GM12878 (cell line): ENCODE measurements around the gene CREB3. TPM values are rescaled to one million over a fixed set of nuclear protein-coding genes. Genes with fewer than 3 reads are reported as not detected.

ENCODE experiments used
- ATAC-seq: fragments of 200-7000 bp; cut with Tn5 transposase; 3 replicates; pipeline ENCODE4 v1.9.1; 2020; ENCODE audit warnings: mild to moderate bottlenecking, moderate library complexity
- BruUV-seq: library from RNA; stranded (reverse); fragments of 400-500 nt; replicated peaks from 2 replicates; lab custom pipeline; 2021; lab: Mats Ljungman, UMichigan
- CTCF ChIA-PET: fragments of 300-600 bp; sonication (Branson Sonifier 250); formaldehyde crosslinking; extraction: SDS; loops from one replicate; lab custom pipeline; 2021; ENCODE audit warnings: inconsistent platforms; lab: Yijun Ruan, JAX
- POLR2A ChIA-PET: fragments of 350-600 bp; formaldehyde crosslinking; extraction: SDS; loops from one replicate; lab custom pipeline; 2021; ENCODE audit warnings: inconsistent platforms; lab: Charles Lee
- RAD21 ChIA-PET: fragments of 300-600 bp; sonication (Branson Sonifier 250); formaldehyde crosslinking; loops from one replicate; lab custom pipeline; 2023; ENCODE audit warnings: antibody characterized with exemption; ENCODE audit not compliant: unreplicated experiment; lab: Charles Lee
- SMC1A ChIA-PET: fragments of 300-600 bp; sonication (Branson Sonifier 250); formaldehyde crosslinking; loops from one replicate; lab custom pipeline; 2023; ENCODE audit not compliant: unreplicated experiment, uncharacterized antibody; lab: Charles Lee
- DNase-seq: peaks from one replicate; pipeline ENCODE4 v3.0.0-alpha.2; 2011; ENCODE audit warnings: low read depth, low spot score
- FAIRE-seq: peaks from 3 replicates; lab custom pipeline; 2011; peaks lifted over from hg19 to GRCh38; lab: Jason Lieb, UNC
- H2AFZ ChIP-seq: 2 replicates; pipeline ENCODE4 v1.6.0; 2011; ENCODE audit warnings: low read depth, low read length, control low read depth; ENCODE audit not compliant: control insufficient read depth
- H3K27ac ChIP-seq: 2 replicates; pipeline ENCODE4 v1.5.1; 2011; ENCODE audit warnings: control low read depth; ENCODE audit not compliant: control insufficient read depth, insufficient read depth
- H3K27me3 ChIP-seq, 2 experiments: replicated peaks in 1 of 2; 2 replicates each; pipeline versions ENCODE4 v1.6.0 to v1.6.1; 2011; ENCODE audit warnings: low read length in 1 of 2; ENCODE audit not compliant: control insufficient read depth in 2 of 2, insufficient read depth in 2 of 2
- H3K36me3 ChIP-seq, 2 experiments: 2 replicates each; pipeline ENCODE4 v1.5.1; 2011; ENCODE audit warnings: low read length in 1 of 2; ENCODE audit not compliant: control insufficient read depth in 2 of 2, insufficient read depth in 2 of 2
- H3K4me1 ChIP-seq: 2 replicates; pipeline ENCODE4 v1.6.1; 2011; ENCODE audit warnings: mild to moderate bottlenecking, low read length, moderate library complexity, mixed read lengths; ENCODE audit not compliant: control insufficient read depth, insufficient read depth
- H3K4me2 ChIP-seq: 2 replicates; pipeline ENCODE4 v1.6.0; 2011; ENCODE audit warnings: control low read depth; ENCODE audit not compliant: control insufficient read depth, insufficient read depth
- H3K4me3 ChIP-seq: fragments of 200-600 bp; sonication (generic); 2 replicates; pipeline ENCODE4 v1.5.1; 2016
- H3K79me2 ChIP-seq: 2 replicates; pipeline ENCODE4 v1.6.0; 2011; ENCODE audit warnings: low read length; ENCODE audit not compliant: control insufficient read depth, insufficient read depth
- H3K9ac ChIP-seq: 2 replicates; pipeline ENCODE4 v1.8.0; 2011; ENCODE audit warnings: low read length, control low read depth, mixed read lengths; ENCODE audit not compliant: control insufficient read depth, insufficient read depth
- H3K9me3 ChIP-seq: replicated peaks from 3 replicates; pipeline ENCODE4 v1.5.1; 2011; ENCODE audit warnings: mild to moderate bottlenecking, low read length; ENCODE audit not compliant: control insufficient read depth, insufficient read depth
- H4K20me1 ChIP-seq: 2 replicates; pipeline ENCODE4 v1.6.0; 2011; ENCODE audit not compliant: control insufficient read depth, insufficient read depth
- ATF7 ChIP-seq: fragments of 450-650 bp; IDR thresholded peaks from 2 replicates; pipeline ENCODE4 v1.6.1; 2016; ENCODE audit warnings: low read depth, mild to moderate bottlenecking
- BRCA1 ChIP-seq: IDR thresholded peaks from 2 replicates; pipeline ENCODE4 v1.6.1; 2011; ENCODE audit warnings: low read depth, low read length, improper control_type of control experiment
- CBX3 ChIP-seq: fragments of 200-600 bp; sonication (generic); IDR thresholded peaks from 2 replicates; pipeline ENCODE4 v1.6.1; 2016; ENCODE audit warnings: low read depth, borderline replicate concordance
- CBX5 ChIP-seq: sonication (generic); IDR thresholded peaks from 2 replicates; pipeline ENCODE4 v1.6.1; 2016; ENCODE audit warnings: low read depth, moderate library complexity, mild to moderate bottlenecking, inconsistent platforms
- HDGF ChIP-seq: fragments of 450-650 bp; IDR thresholded peaks from 2 replicates; pipeline ENCODE4 v1.6.1; 2016; ENCODE audit warnings: antibody characterized with exemption
- IKZF2 ChIP-seq, 2 experiments: fragments of 450-650 bp; IDR thresholded peaks; 2 replicates each; pipeline ENCODE4 v1.6.1; 2017; ENCODE audit warnings: mild to moderate bottlenecking in 2 of 2, moderate library complexity in 2 of 2
- PAX5 ChIP-seq: IDR thresholded peaks from 2 replicates; pipeline ENCODE4 v1.6.1; 2011; ENCODE audit warnings: low read depth, low read length, borderline replicate concordance
- PKNOX1 ChIP-seq: fragments of 450-650 bp; IDR thresholded peaks from 2 replicates; pipeline ENCODE4 v1.6.1; 2016; ENCODE audit warnings: mild to moderate bottlenecking
- RAD21 ChIP-seq: IDR thresholded peaks from 2 replicates; pipeline ENCODE4 v1.6.1; 2011; ENCODE audit warnings: mild to moderate bottlenecking, low read depth, low read length, moderate library complexity; ENCODE audit not compliant: insufficient read depth
- RB1 ChIP-seq: fragments of 450-650 bp; formaldehyde crosslinking; IDR thresholded peaks from 2 replicates; pipeline ENCODE4 v1.6.1; 2017; ENCODE audit warnings: mild to moderate bottlenecking, borderline replicate concordance
- RCOR1 ChIP-seq: conservative IDR thresholded peaks from 2 replicates; pipeline ENCODE4 v1.6.1; 2012; ENCODE audit warnings: low read depth, low read length, improper control_type of control experiment
- SIX5 ChIP-seq: IDR thresholded peaks from 2 replicates; pipeline ENCODE4 v1.6.1; 2011; ENCODE audit warnings: mild to moderate bottlenecking, low read depth, low read length, moderate library complexity; ENCODE audit not compliant: severe bottlenecking
- SUPT20H ChIP-seq: IDR thresholded peaks from 2 replicates; pipeline ENCODE4 v1.6.1; 2011; ENCODE audit warnings: low read depth, mild to moderate bottlenecking, low read length, moderate library complexity, borderline replicate concordance; ENCODE audit not compliant: control insufficient read depth
- TARDBP ChIP-seq: IDR thresholded peaks from 2 replicates; pipeline ENCODE4 v1.6.1; 2016; ENCODE audit warnings: borderline replicate concordance
- TCF12 ChIP-seq: IDR thresholded peaks from 2 replicates; pipeline ENCODE4 v1.6.1; 2011; ENCODE audit warnings: low read depth, mild to moderate bottlenecking, low read length
- ZBTB4 ChIP-seq: fragments of 450-650 bp; formaldehyde crosslinking; IDR thresholded peaks from 2 replicates; pipeline ENCODE4 v1.4.0; 2022; ENCODE audit warnings: mild to moderate bottlenecking, moderate library complexity
- WGBS: methylation state at CpG from one replicate; pipeline ENCODE4 v1.1.6; 2016; ENCODE audit warnings: low lambda C conversion rate; ENCODE audit not compliant: insufficient replicate concordance, insufficient coverage; ENCODE audit errors: missing lambda C conversion rate; 5-methylcytosine and 5-hydroxymethylcytosine counted together
- in situ Hi-C: fragments of 300-500 bp; cut with MboI; formaldehyde crosslinking; loops from 9 replicates; pipeline ENCODE4 v1.14.3; 2018; ENCODE audit warnings: mixed read lengths
- intact Hi-C: fragments of 100-400 bp; cut with micrococcal nuclease; formaldehyde crosslinking; loops from one replicate; pipeline ENCODE4 v1.14.2; 2022; ENCODE audit not compliant: unreplicated experiment
- polyA plus RNA-seq, 11 experiments: library from polyadenylated mRNA; depleted of rRNA in 4 of 11; unstranded in 6 of 11; stranded (reverse) in 5 of 11; fragments of >200 nt; fragmentation: Nextera tagmentation in 4 of 11; fragmentation: Illumina TruSeq in 1 of 11; extraction: Ambion mirVana in 4 of 11; extraction: Trizol in 1 of 11; gene quantifications; 1 replicate in 1 of 11; 2 replicates in 10 of 11; pipeline versions ENCODE4 v1.2.1 to v1.2.3, GENCODE V29; 2011 to 2016; ENCODE audit warnings: inconsistent platforms in 2 of 11, missing spikeins in 2 of 11, low read depth in 1 of 11
- total RNA-seq, 4 experiments: library from RNA; depleted of rRNA in 3 of 4; stranded (reverse); fragments of >200 nt in 3 of 4; fragmentation: Illumina TruSeq in 1 of 4; extraction: Trizol in 1 of 4; gene quantifications; 2 replicates each; pipeline versions ENCODE4 v1.2.1 to v1.2.3, GENCODE V29; 2013 to 2021
- TF ChIP-seq, protein P1 (sequence below): IDR thresholded peaks from 2 replicates; pipeline ENCODE4 v1.6.1; 2012; ENCODE audit warnings: low read depth, low read length, improper control_type of control experiment
- TF ChIP-seq, protein P2 (sequence below): fragments of 450-650 bp; IDR thresholded peaks from 2 replicates; pipeline ENCODE4 v1.6.1; 2017; ENCODE audit warnings: borderline replicate concordance

CREB3 gene
- total and polyA plus RNA-seq, 10 of the 15 experiments (the other 5 are each of a cell fraction or from before 2014, with no cell fraction given) = 9.8 to 38.9 (median 19.8) TPM

GRCh38 chr9:35748858-35749514, 16.5 kb downstream of the CREB3 start, which contains the start of the genes GBA2 and RGP1:
Gene GBA2 (minus strand): TSS chr9:35749228. CDS start chr9:35748704, 524 bp downstream.
Gene RGP1 (plus strand): TSS chr9:35749287. CDS start chr9:35749756, 469 bp downstream.
- Histone ChIP-seq H3K79me2 (peaks cover 49% of the 10 kb centered on the region), H3K27me3 (no peaks in the 10 kb centered on the region), H3K4me1 (peaks cover 4% of the 10 kb centered on the region), H3K9me3 (no peaks in the 10 kb centered on the region), H4K20me1 (no peaks in the 10 kb centered on the region; the same call in 1 of the 2 replicates), H3K36me3 (peaks cover 7 to 25% of the 10 kb centered on the region in 2 experiments), H3K9ac (peak within 1 kb of the TSS; percentile 82), H3K27ac (peak within 1 kb of the TSS; percentile 75), H3K4me3 (peak within 1 kb of the TSS; percentile 99), H3K4me2 (peak within 1 kb of the TSS; percentile 91), H2AFZ (peak within 1 kb of the TSS; percentile 87)
- ChIA-PET POLR2A (interaction anchor here (0.6 to 6.2 kb wide), 17 partner anchors 8 to 678 kb away, joined by 3 to 70 read pairs (median 4); partner anchors contain the start of genes ARHGEF39, CCDC107, CREB3 and HINT2), RAD21 (interaction anchor here (0.7 to 5.0 kb wide), 19 partner anchors 8 to 145 kb away, joined by 3 to 74 read pairs (median 4); partner anchors contain the start of genes CREB3, FAM221B, SPAG8 and TLN1), SMC1A (interaction anchor here (0.8 to 4.1 kb wide), 13 partner anchors 10 to 133 kb away, joined by 3 to 39 read pairs (median 5); partner anchors contain the start of genes CCDC107, CREB3, SIT1 and SPAG8), CTCF (interaction anchor here (0.7 to 9.5 kb wide), 19 partner anchors 8 to 145 kb away, joined by 3 to 147 read pairs (median 6); partner anchors contain the start of genes ARHGEF39, CCDC107, CREB3 and HINT2)
- no TSS peak for BruUV-seq
- DNase-seq = no peak
- FAIRE-seq = no peak
- in situ Hi-C loops (no loop called here), intact Hi-C loops (loop anchor here (1.0 kb wide), 2 partner anchors 13 to 17 kb away; partner anchors contain the start of genes CREB3 and TLN1)
- peak; percentile 93 for ATAC-seq
- WGBS = under 1% methylated on average over 65 of the region's 69 CpGs
- no peak for TF ChIP-seq SIX5
- TF ChIP-seq, protein P1, sequence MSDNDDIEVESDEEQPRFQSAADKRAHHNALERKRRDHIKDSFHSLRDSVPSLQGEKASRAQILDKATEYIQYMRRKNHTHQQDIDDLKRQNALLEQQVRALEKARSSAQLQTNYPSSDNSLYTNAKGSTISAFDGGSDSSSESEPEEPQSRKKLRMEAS = no peak
- no peak; the same call in 1 of the 2 replicates for TF ChIP-seq HDGF
- no peak for TF ChIP-seq SUPT20H
- TF ChIP-seq PAX5 = no peak
- no peak for TF ChIP-seq CBX3
- no peak for TF ChIP-seq ZBTB4
- TF ChIP-seq TARDBP = no peak
- no peak for TF ChIP-seq TCF12
- TF ChIP-seq, protein P2, sequence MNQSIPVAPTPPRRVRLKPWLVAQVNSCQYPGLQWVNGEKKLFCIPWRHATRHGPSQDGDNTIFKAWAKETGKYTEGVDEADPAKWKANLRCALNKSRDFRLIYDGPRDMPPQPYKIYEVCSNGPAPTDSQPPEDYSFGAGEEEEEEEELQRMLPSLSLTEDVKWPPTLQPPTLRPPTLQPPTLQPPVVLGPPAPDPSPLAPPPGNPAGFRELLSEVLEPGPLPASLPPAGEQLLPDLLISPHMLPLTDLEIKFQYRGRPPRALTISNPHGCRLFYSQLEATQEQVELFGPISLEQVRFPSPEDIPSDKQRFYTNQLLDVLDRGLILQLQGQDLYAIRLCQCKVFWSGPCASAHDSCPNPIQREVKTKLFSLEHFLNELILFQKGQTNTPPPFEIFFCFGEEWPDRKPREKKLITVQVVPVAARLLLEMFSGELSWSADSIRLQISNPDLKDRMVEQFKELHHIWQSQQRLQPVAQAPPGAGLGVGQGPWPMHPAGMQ = no peak
- TF ChIP-seq ATF7 = no peak
- TF ChIP-seq IKZF2 (IDR thresholded peaks at IDR 0.05) = no peak
- no peak for TF ChIP-seq PKNOX1
- no peak for TF ChIP-seq CBX5
- TF ChIP-seq RCOR1 = no peak
- no peak for TF ChIP-seq RAD21
- TF ChIP-seq BRCA1 = no peak
- 0 out of 2 replicates have a peak, but pooled peaks have one; percentile 20 for TF ChIP-seq RB1
